Psoas muscle (tissue), 8 donors: ENCODE data around the gene ITGA3. TPM values are rescaled to one million over a fixed set of nuclear protein-coding genes. Genes with fewer than 3 reads are reported as not detected.

Source experiments
- ATAC-seq, 4 donors: fragments of 200-7000 bp; cut with Tn5 transposase; one replicate each; pipeline ENCODE4 v1.9.1; 2020; ENCODE audit warnings: moderate library complexity in 3 of 4, mild to moderate bottlenecking in 2 of 4
- DNase-seq, 2 donors: peaks; one replicate each; pipeline ENCODE4 v3.0.0-alpha.2; 2020
- H3K27ac ChIP-seq: fragments of 200-600 bp; one replicate; pipeline ENCODE4 v1.8.0; 2022
- H3K27me3 ChIP-seq, 3 donors: fragments of 200-600 bp in 1 of 3; one replicate each; pipeline versions ENCODE4 v1.6.1 to v1.8.0; 2013 to 2022; ENCODE audit warnings: low read length in 2 of 3, mild to moderate bottlenecking in 2 of 3, moderate library complexity in 1 of 3; ENCODE audit not compliant: insufficient read depth in 3 of 3
- H3K36me3 ChIP-seq, 2 donors: fragments of 200-600 bp in 1 of 2; one replicate each; pipeline versions ENCODE4 v1.6.1 to v1.8.0; 2013 to 2022; ENCODE audit warnings: low read depth in 1 of 2, mild to moderate bottlenecking in 1 of 2, moderate library complexity in 1 of 2; ENCODE audit not compliant: insufficient read depth in 1 of 2
- H3K4me1 ChIP-seq: fragments of 200-600 bp; one replicate; pipeline ENCODE4 v1.8.0; 2022
- H3K4me3 ChIP-seq: fragments of 200-600 bp; one replicate; pipeline ENCODE4 v1.8.0; 2022; ENCODE audit warnings: mild to moderate bottlenecking
- H3K9me3 ChIP-seq: fragments of 200-600 bp; one replicate; pipeline ENCODE4 v1.8.0; 2022
- CTCF ChIP-seq: fragments of 200-600 bp; IDR thresholded peaks from one replicate; pipeline ENCODE4 v1.8.0; 2022; ENCODE audit warnings: antibody characterized with exemption
- WGBS, 3 donors: extraction: QIAGEN DNeasy Blood & Tissue Kit; methylation state at CpG; one replicate each; pipeline versions ENCODE4 v1.1.6 to v1.1.7; 2013; 5-methylcytosine and 5-hydroxymethylcytosine counted together
- intact Hi-C, 2 donors: fragments of 100-400 bp; cut with DNase I; formaldehyde crosslinking; loops; one replicate each; pipeline versions ENCODE4 v1.11.0 to v1.14.2; 2022
- polyA plus RNA-seq, 3 donors: library from polyadenylated mRNA; stranded (reverse); fragments of 200-250 nt; gene quantifications; one replicate each; pipeline ENCODE4 v1.2.3, GENCODE V29; 2013
- total RNA-seq, 4 donors: library from RNA; stranded (reverse); fragmentation: NEBNext Ultra II Directional in 2 of 4; extraction: Animal tissue kit (Norgen Biotek cat#: 25700) in 2 of 4; gene quantifications; one replicate each; pipeline versions ENCODE4 v1.2.1 to v1.2.4, GENCODE V29; 2021 to 2023
- donor health status: healthy with polysubstance abuse.
- donor health status: DM: no; HTN: no; CAD: no; lungs with moderate emphysema.
- donor health status: Bipolar disorder and iron deficiency.
- donor health status: healthy.
- donor health status: DM: yes; HTN: yes; CAD: no.
- donor health status: DM: no; HTN: no; CAD: no.
- donor health status: DM: no; HTN: no; CAD: no.
- donor health status: DM: yes; HTN: yes; CAD: no.

ITGA3 gene
- total and polyA plus RNA-seq, 7 donors, result 4.9 to 21.9 (median 10.9) TPM

DNA sequence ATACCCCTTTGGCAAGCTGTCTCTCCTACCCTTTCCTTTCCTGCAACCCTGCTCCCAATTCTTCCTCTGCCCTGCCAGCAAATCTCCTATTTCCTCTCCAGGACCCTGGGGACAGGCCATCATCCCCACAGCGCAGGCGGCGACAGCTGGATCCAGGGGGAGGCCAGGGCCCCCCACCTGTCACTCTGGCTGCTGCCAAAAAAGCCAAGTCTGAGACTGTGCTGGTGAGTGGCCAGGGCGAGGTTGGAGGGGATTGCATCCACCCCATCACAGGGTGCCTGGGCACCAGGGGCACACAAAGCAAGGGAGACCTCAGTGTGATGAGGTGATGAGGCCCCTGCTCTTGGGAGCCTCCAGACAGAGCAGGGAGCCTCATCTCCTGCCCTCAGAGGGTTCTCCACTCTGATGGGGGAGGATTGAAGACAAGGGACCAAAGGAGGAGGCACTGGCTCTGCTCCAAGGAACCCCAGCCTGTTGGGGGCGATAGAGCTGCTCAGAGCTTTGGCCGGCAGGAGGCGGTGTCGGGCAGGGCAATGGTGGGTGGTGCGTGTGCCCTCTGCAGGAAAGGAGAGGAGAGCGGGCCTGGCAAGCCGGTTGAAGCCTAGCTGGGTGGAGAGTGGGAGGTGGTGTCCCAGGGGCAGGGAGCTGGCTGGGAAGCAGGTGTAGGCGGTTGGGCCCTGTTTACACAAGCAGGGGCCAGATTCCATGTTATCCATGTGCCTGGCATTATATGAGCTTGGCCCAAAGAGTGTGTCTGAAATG is 23.6 kb downstream of the ITGA3 start:
- H3K36me3 ChIP-seq, result peaks cover 2 to 88% of the 10 kb centered on the region in 2 donors
- no peaks in the 10 kb centered on the region for H3K27me3 ChIP-seq
- peaks cover 18% of the 10 kb centered on the region for H3K4me1 ChIP-seq
- H3K9me3 ChIP-seq, result no peaks in the 10 kb centered on the region
- peak overlapping the region; percentile 23 for H3K27ac ChIP-seq
- intact Hi-C loops, result no loop called here
- TF ChIP-seq CTCF, result peak; percentile 36
- peak in 1 of 2 donors; percentile 77 for DNase-seq
- ATAC-seq, result peak; percentile 53 to 72 (median 63)
- WGBS, 3 donors, result 49 to 62% (median 57%) methylated on average over 12 of the region's 12 CpGs
- H3K4me3 ChIP-seq, result no peak overlapping the region

GRCh38 chr17:50080096-50080480 is 24.2 kb downstream of the ITGA3 start:
- no peak for DNase-seq
- H3K4me1 ChIP-seq, result peaks cover 18% of the 10 kb centered on the region
- no peak overlapping the region for H3K4me3 ChIP-seq
- peak in 2 of 4 donors; percentile 5 to 26 for ATAC-seq
- no peaks in the 10 kb centered on the region for H3K27me3 ChIP-seq
- intact Hi-C loops, result no loop called here
- WGBS, 3 donors, result 77 to 88% (median 85%) methylated on average over 11 of the region's 11 CpGs
- TF ChIP-seq CTCF, result no peak
- H3K36me3 ChIP-seq, result peaks cover 2 to 83% of the 10 kb centered on the region in 2 donors
- H3K27ac ChIP-seq, result peak overlapping the region; percentile 23
- H3K9me3 ChIP-seq, result no peaks in the 10 kb centered on the region

GRCh38 chr17:50080827-50081226 is 24.9 kb downstream of the ITGA3 start:
- no peak for TF ChIP-seq CTCF
- peaks cover 2 to 76% of the 10 kb centered on the region in 2 donors for H3K36me3 ChIP-seq
- intact Hi-C loops, result no loop called here
- no peaks in the 10 kb centered on the region for H3K9me3 ChIP-seq
- H3K4me1 ChIP-seq, result peaks cover 18% of the 10 kb centered on the region
- no peak overlapping the region for H3K27ac ChIP-seq
- DNase-seq (peak; percentile 71 to 85), ATAC-seq (peak; percentile 77 to 90 (median 87))
- WGBS, 3 donors, result 41 to 50% (median 43%) methylated on average over 7 of the region's 7 CpGs
- H3K4me3 ChIP-seq, result no peak overlapping the region
- no peaks in the 10 kb centered on the region for H3K27me3 ChIP-seq

DNA sequence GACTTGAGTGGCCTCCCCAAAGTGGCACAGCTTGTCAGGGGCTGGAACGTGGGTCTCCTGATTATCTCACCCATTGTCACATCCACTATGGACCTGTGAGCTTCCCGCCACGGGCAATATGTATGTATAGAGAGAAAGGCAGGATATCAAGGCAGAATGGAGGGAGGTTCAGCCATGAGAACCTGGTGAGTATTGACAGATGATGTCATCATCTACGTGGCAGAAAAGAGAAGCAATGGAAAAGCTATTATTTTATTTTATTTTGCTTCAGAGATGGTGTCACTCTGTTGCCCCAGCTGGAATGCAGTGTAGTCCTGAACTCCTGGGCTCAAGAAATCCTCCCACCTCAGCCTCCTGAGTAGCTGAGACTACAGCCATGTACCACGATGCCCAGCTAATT is 25.8 kb downstream of the ITGA3 start:
- H3K9me3 ChIP-seq, result no peaks in the 10 kb centered on the region
- intact Hi-C loops, result no loop called here
- peaks cover 2 to 67% of the 10 kb centered on the region in 2 donors for H3K36me3 ChIP-seq
- ATAC-seq (no peak), DNase-seq (no peak)
- no peak for TF ChIP-seq CTCF
- H3K27me3 ChIP-seq, result no peaks in the 10 kb centered on the region
- H3K27ac ChIP-seq, result no peak overlapping the region
- WGBS, 3 donors, result 82 to 89% (median 87%) methylated on average over 5 of the region's 5 CpGs
- H3K4me3 ChIP-seq, result no peak overlapping the region
- peaks cover 18% of the 10 kb centered on the region for H3K4me1 ChIP-seq
